DND-41 (cell line): Measurements from ENCODE around the gene CARNS1.
A peak's percentile ranks its signal among the peaks of the same experiment; 100 is the strongest.

Source experiments
- ATAC-seq: fragments of 200-7000 bp; cut with Tn5 transposase; 3 replicates; pipeline ENCODE4 v1.9.1; 2021; ENCODE audit warnings: low read depth; ENCODE audit not compliant: insufficient read depth
- DNase-seq: peaks from one replicate; pipeline ENCODE4 v3.0.0-alpha.2; 2020
- H2AFZ ChIP-seq: 2 replicates; pipeline ENCODE4 v1.6.0; 2012; ENCODE audit warnings: low read depth, low read length
- H3K27ac ChIP-seq: 2 replicates; pipeline ENCODE4 v1.5.1; 2012; ENCODE audit warnings: low read length, inconsistent platforms
- H3K27me3 ChIP-seq: fragments of 200-600 bp; sonication (generic); 2 replicates; pipeline ENCODE4 v1.6.0; 2012; ENCODE audit warnings: low read length, mild to moderate bottlenecking, inconsistent platforms; ENCODE audit not compliant: insufficient read depth, poor library complexity
- H3K36me3 ChIP-seq: 2 replicates; pipeline ENCODE4 v1.5.1; 2012; ENCODE audit warnings: low read length, inconsistent platforms; ENCODE audit not compliant: insufficient read depth
- H3K4me1 ChIP-seq: 2 replicates; pipeline ENCODE4 v1.5.1; 2012; ENCODE audit warnings: mild to moderate bottlenecking, low read length; ENCODE audit not compliant: insufficient read depth
- H3K4me2 ChIP-seq: 2 replicates; pipeline ENCODE4 v1.6.0; 2012; ENCODE audit warnings: mild to moderate bottlenecking, moderate library complexity, low read length, inconsistent platforms; ENCODE audit not compliant: insufficient read depth
- H3K4me3 ChIP-seq, 2 experiments: fragments of 200-600 bp in 1 of 2; shearing (Covaris generic) in 1 of 2; 2 replicates each; pipeline ENCODE4 v1.5.1; 2012 to 2016; ENCODE audit warnings: inconsistent platforms in 2 of 2, low read length in 2 of 2, mild to moderate bottlenecking in 2 of 2, low read depth in 1 of 2, moderate library complexity in 1 of 2
- H3K79me2 ChIP-seq: 2 replicates; pipeline ENCODE4 v1.6.0; 2012; ENCODE audit warnings: low read length, inconsistent platforms; ENCODE audit not compliant: insufficient read depth
- H3K9ac ChIP-seq: 2 replicates; pipeline ENCODE4 v1.6.0; 2012; ENCODE audit warnings: low read depth, mild to moderate bottlenecking, inconsistent platforms, low read length, moderate library complexity
- H3K9me3 ChIP-seq: 2 replicates; pipeline ENCODE4 v1.5.1; 2012; ENCODE audit warnings: low read length, moderate library complexity, mild to moderate bottlenecking, inconsistent platforms; ENCODE audit not compliant: insufficient read depth, severe bottlenecking
- H4K20me1 ChIP-seq: 2 replicates; pipeline ENCODE4 v1.6.0; 2012; ENCODE audit warnings: low read length; ENCODE audit not compliant: insufficient read depth
- EZH2 ChIP-seq: IDR thresholded peaks from 3 replicates; pipeline ENCODE4 v1.6.1; 2012; ENCODE audit warnings: borderline replicate concordance, low read depth, mild to moderate bottlenecking, moderate library complexity, low read length, inconsistent platforms; ENCODE audit not compliant: severe bottlenecking
- TF ChIP-seq, protein P1 (sequence below): IDR thresholded peaks from 2 replicates; pipeline ENCODE4 v1.5.1; 2012; ENCODE audit warnings: borderline replicate concordance, low read length, moderate library complexity, mild to moderate bottlenecking; ENCODE audit not compliant: poor library complexity, severe bottlenecking; ENCODE audit errors: extremely low read depth

CARNS1 gene

DNA sequence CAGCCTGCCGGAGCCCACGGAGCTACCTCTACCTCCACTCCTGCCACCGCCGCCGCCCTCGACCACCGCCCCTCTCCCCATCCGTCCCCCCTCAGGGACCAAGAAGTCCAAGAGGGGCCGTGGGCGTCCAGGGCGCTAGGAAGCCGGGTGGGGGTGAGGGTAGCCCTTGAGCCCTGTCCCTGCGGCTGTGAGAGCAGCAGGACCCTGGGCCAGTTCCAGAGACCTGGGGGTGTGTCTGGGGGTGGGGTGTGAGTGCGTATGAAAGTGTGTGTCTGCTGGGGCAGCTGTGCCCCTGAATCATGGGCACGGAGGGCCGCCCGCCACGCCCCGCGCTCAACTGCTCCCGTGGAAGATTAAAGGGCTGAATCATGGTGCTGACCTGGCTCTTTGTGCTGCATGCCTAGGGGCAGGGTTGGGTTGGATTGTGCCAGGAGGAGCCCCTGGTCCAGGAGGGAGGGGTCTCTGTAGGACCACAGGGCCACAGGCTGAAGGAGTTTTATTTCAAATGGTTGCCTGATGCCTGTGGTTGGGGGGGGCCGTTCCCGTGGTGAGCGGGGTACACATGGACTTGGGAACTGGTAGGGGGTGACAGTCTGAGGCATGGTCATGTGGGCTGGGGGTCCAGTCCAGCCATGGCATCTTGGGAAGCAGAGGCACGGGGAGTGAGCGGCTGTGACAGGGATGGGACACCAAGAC is 19.7 kb downstream of the CARNS1 start:
- Histone ChIP-seq H3K4me1 (peaks cover 84% of the 10 kb centered on the region), H3K36me3 (peaks cover 87% of the 10 kb centered on the region), H3K4me2 (peak overlapping the region; percentile 99), H4K20me1 (peaks cover 61% of the 10 kb centered on the region), H3K27ac (peak overlapping the region; percentile 100), H2AFZ (no peak overlapping the region), H3K9me3 (no peaks in the 10 kb centered on the region), H3K4me3 (peak overlapping the region in 1 of 2 experiments; percentile 85; a peak in 2 of 4 replicates), H3K9ac (peak overlapping the region; percentile 99), H3K79me2 (peaks cover 94% of the 10 kb centered on the region), H3K27me3 (no peaks in the 10 kb centered on the region)
- DNase-seq: no peak
- no peak for ATAC-seq
- no peak for TF ChIP-seq EZH2
- TF ChIP-seq, protein P1, sequence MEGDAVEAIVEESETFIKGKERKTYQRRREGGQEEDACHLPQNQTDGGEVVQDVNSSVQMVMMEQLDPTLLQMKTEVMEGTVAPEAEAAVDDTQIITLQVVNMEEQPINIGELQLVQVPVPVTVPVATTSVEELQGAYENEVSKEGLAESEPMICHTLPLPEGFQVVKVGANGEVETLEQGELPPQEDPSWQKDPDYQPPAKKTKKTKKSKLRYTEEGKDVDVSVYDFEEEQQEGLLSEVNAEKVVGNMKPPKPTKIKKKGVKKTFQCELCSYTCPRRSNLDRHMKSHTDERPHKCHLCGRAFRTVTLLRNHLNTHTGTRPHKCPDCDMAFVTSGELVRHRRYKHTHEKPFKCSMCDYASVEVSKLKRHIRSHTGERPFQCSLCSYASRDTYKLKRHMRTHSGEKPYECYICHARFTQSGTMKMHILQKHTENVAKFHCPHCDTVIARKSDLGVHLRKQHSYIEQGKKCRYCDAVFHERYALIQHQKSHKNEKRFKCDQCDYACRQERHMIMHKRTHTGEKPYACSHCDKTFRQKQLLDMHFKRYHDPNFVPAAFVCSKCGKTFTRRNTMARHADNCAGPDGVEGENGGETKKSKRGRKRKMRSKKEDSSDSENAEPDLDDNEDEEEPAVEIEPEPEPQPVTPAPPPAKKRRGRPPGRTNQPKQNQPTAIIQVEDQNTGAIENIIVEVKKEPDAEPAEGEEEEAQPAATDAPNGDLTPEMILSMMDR: no peak

DNA sequence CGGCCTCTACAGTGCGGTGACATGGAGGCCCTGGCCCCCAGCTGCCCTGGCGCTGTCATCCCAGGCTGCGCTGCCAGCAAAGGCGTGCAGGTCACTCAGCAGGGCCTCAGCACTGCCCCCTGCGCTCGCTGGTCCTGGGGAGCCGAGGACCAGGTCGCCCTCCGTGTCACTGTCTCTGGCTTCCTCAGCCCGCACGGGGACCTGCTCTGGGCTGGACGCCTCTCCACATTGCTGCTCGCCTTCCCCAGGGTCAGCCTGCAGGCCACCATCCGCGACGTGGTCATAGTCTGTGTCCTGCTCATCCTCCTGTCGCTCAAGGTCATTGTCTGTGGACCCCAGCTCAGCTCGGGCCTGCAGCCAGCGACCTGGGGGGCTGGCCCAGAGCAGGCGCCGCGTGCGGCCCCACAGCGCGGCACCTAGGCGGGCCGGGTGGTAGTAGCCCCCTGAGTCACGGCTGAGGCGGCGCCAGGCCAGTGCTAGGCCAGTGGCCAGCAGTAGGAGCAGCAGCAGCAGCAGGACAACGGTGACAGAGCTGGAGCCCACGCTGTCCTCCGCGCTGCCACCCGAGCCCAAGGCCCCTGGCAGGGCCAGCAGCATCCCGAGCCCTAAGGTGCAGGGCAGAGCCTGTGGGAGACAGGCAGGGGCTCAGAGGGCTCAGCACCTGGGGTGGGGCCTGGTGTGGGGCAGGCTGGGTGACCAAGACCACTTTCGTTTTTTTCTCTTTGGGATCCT is 20.4 kb downstream of the CARNS1 start:
- Histone ChIP-seq H3K9me3 (no peaks in the 10 kb centered on the region), H3K27me3 (no peaks in the 10 kb centered on the region), H3K36me3 (peaks cover 82% of the 10 kb centered on the region), H3K4me3 (peak overlapping the region; percentile 85 to 92), H2AFZ (no peak overlapping the region), H3K27ac (peak overlapping the region; percentile 100), H3K79me2 (peaks cover 89% of the 10 kb centered on the region), H3K9ac (peak overlapping the region; percentile 99), H3K4me2 (peak overlapping the region; percentile 99), H4K20me1 (peaks cover 57% of the 10 kb centered on the region), H3K4me1 (peaks cover 79% of the 10 kb centered on the region)
- DNase-seq: no peak
- TF ChIP-seq, protein P1: no peak
- TF ChIP-seq EZH2: no peak
- no peak for ATAC-seq

DNA sequence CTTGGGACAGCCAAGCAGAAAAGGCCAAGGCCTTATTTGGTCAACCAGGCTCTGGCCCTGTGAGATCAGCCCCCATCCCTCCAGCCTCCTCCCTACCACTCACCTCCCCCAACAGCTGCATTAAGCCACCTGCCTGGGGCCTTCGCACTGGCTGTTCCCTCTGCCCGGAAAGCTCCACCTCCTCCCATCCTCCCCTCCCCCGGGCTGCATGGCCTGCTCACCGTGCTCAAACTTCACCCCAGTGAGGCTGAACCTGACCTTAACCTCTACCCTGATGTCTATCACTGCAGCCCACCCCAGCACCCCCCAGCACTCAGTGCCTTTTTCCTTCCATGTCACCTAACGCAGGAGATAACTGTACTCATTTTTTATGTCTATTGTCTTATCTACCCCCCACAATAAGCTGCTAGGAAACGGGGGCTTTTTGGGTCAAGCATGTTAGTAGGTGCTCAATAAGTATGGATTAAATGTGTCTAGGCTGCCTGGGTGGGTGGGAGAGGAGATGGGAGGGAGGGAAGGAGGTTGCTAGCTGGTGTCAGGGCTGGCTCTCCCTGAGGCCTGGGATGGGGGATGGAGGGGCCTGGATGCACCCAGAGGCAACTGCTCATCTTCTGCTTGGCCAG is 21.1 kb downstream of the CARNS1 start:
- TF ChIP-seq, protein P1: no peak
- no peak for TF ChIP-seq EZH2
- H3K4me1 ChIP-seq: peaks cover 74% of the 10 kb centered on the region
- peak overlapping the region; percentile 85 to 92 for H3K4me3 ChIP-seq
- no peaks in the 10 kb centered on the region for H3K27me3 ChIP-seq
- peak overlapping the region; percentile 99 for H3K9ac ChIP-seq
- peaks cover 57% of the 10 kb centered on the region for H4K20me1 ChIP-seq
- ATAC-seq (peak; percentile 47), DNase-seq (peak; percentile 86)
- peak overlapping the region; percentile 100 for H3K27ac ChIP-seq
- no peak overlapping the region for H2AFZ ChIP-seq
- peaks cover 84% of the 10 kb centered on the region for H3K79me2 ChIP-seq
- H3K36me3 ChIP-seq: peaks cover 77% of the 10 kb centered on the region
- H3K9me3 ChIP-seq: no peaks in the 10 kb centered on the region
- peak overlapping the region; percentile 99 for H3K4me2 ChIP-seq
